GM12878 (cell line): ENCODE results near the gene TLDC2.

Experiments used
- BCL3 ChIP-seq: IDR thresholded peaks from 2 replicates; pipeline ENCODE4 v1.6.1; 2011; ENCODE audit warnings: borderline replicate concordance, low read depth, mild to moderate bottlenecking, moderate library complexity, low read length; ENCODE audit not compliant: insufficient read depth, poor library complexity, severe bottlenecking
- BCLAF1 ChIP-seq: fragments of 450-650 bp; IDR thresholded peaks from 2 replicates; pipeline ENCODE4 v1.6.1; 2017; ENCODE audit warnings: antibody characterized with exemption, mild to moderate bottlenecking, moderate library complexity
- CTCF ChIP-seq, 3 experiments: IDR thresholded peaks in 2 of 3; conservative IDR thresholded peaks in 1 of 3; 2 replicates each; pipeline ENCODE4 v1.5.1; 2011; ENCODE audit warnings: low read depth in 3 of 3, low read length in 3 of 3, mild to moderate bottlenecking in 3 of 3, control low read depth in 2 of 3, moderate library complexity in 2 of 3, inconsistent platforms in 1 of 3, mixed read lengths in 1 of 3; ENCODE audit not compliant: control insufficient read depth in 2 of 3, insufficient read depth in 1 of 3; ENCODE audit errors: extremely low read depth in 1 of 3
- ELK1 ChIP-seq: IDR thresholded peaks from 2 replicates; pipeline ENCODE4 v1.6.1; 2012; ENCODE audit warnings: low read depth, low read length, improper control_type of control experiment
- POLR2AphosphoS2 ChIP-seq: IDR thresholded peaks from 2 replicates; pipeline ENCODE4 v1.6.1; 2011; ENCODE audit warnings: low read depth, mild to moderate bottlenecking, low read length, improper control_type of control experiment, moderate library complexity
- POU2F2 ChIP-seq: IDR thresholded peaks from 3 replicates; pipeline ENCODE4 v1.6.1; 2011; ENCODE audit warnings: low read depth, mild to moderate bottlenecking, low read length, borderline replicate concordance
- RAD21 ChIP-seq: IDR thresholded peaks from 2 replicates; pipeline ENCODE4 v1.6.1; 2011; ENCODE audit warnings: mild to moderate bottlenecking, low read depth, low read length, moderate library complexity; ENCODE audit not compliant: insufficient read depth
- RAD51 ChIP-seq: fragments of 450-650 bp; IDR thresholded peaks from 2 replicates; pipeline ENCODE4 v1.6.1; 2016; ENCODE audit warnings: moderate library complexity, mild to moderate bottlenecking, inconsistent platforms
- ZBTB40 ChIP-seq: fragments of 450-650 bp; IDR thresholded peaks from 2 replicates; pipeline ENCODE4 v1.6.1; 2016; ENCODE audit warnings: mild to moderate bottlenecking, moderate library complexity, borderline replicate concordance

- TF ChIP-seq RAD51 (no peak), ELK1 (no peak), BCL3 (no peak), ZBTB40 (no peak), POLR2AphosphoS2 (no peak), BCLAF1 (no peak), CTCF (IDR thresholded peaks at IDR 0.05 in 2 of 3, conservative IDR thresholded peaks at IDR 0.05 in 1 of 3; ENCODE audit: control insufficient read depth in 2 of 3, extremely low read depth in 1 of 3, insufficient read depth in 1 of 3, low read depth in 3 of 3, low read length in 3 of 3) (no peak), POU2F2 (no peak), RAD21 (no peak)
Measured at GRCh38 chr20:36855241-36855657, 20.7 kb upstream of the TLDC2 start.
